HepG2 (cell line): Measurements from ENCODE around the gene MBD3L5. TPM values are rescaled to one million over a fixed set of nuclear protein-coding genes. Genes with fewer than 3 reads are reported as not detected.
"Not testable (repeated sequence)": the region's sequence is repeated elsewhere in the genome, so short reads cannot be mapped to it uniquely, and the experiment has no call there.

Experiments used
- ATAC-seq: fragments of 200-7000 bp; cut with Tn5 transposase; 3 replicates; pipeline ENCODE4 v1.9.1; 2020; ENCODE audit warnings: mild to moderate bottlenecking, moderate library complexity
- Bru-seq: library from RNA; stranded (reverse); fragments of 400-500 nt; gene quantifications from one replicate; lab custom pipeline; 2021; lab: Mats Ljungman, UMichigan
- BruChase-seq, 2 experiments: library from RNA; stranded (reverse); fragments of 400-500 nt; gene quantifications; one replicate each; lab custom pipeline; 2021; lab: Mats Ljungman, UMichigan
- BruUV-seq: library from RNA; stranded (reverse); fragments of 400-500 nt; replicated peaks from 2 replicates; lab custom pipeline; 2021; lab: Mats Ljungman, UMichigan
- CTCF ChIA-PET: fragments of 300-600 bp; formaldehyde crosslinking; extraction: SDS; loops from one replicate; lab custom pipeline; 2021; ENCODE audit warnings: low total read pairs, inconsistent platforms, low intra/inter-chr PET ratio; lab: Yijun Ruan, JAX
- POLR2A ChIA-PET: fragments of 350-600 bp; sonication (Branson Sonifier 250); formaldehyde crosslinking; loops from one replicate; lab custom pipeline; 2020; ENCODE audit warnings: antibody characterized with exemption, inconsistent platforms; lab: Yijun Ruan, JAX
- DNase-seq: peaks from one replicate; pipeline ENCODE4 v3.0.0-alpha.2; 2015; ENCODE audit warnings: low spot score
- FAIRE-seq: peaks from 3 replicates; lab custom pipeline; 2011; peaks lifted over from hg19 to GRCh38; lab: Jason Lieb, UNC
- H2AFZ ChIP-seq: one replicate; pipeline ENCODE4 v1.6.1; 2011; ENCODE audit warnings: low read length, inconsistent platforms
- H3K27ac ChIP-seq: fragments of 300-600 bp; 3 replicates; pipeline ENCODE4 v1.8.0; 2011; ENCODE audit warnings: mixed run types, mild to moderate bottlenecking, mixed read lengths, low read length, inconsistent platforms; ENCODE audit not compliant: insufficient read depth; ENCODE audit errors: extremely low read length
- H3K27me3 ChIP-seq, 2 experiments: fragments of 200-600 bp in 1 of 2; 2 replicates in 1 of 2; 3 replicates in 1 of 2; pipeline versions ENCODE4 v1.6.0 to v1.8.0; 2011; ENCODE audit warnings: low read length in 2 of 2, mild to moderate bottlenecking in 2 of 2, moderate library complexity in 2 of 2, inconsistent platforms in 1 of 2; ENCODE audit not compliant: insufficient read depth in 2 of 2, control insufficient read depth in 1 of 2
- H3K36me3 ChIP-seq, 2 experiments: fragments of 200-600 bp in 1 of 2; replicated peaks in 1 of 2; 2 replicates in 1 of 2; 3 replicates in 1 of 2; pipeline versions ENCODE4 v1.5.1 to v1.8.0; 2011; ENCODE audit warnings: low read length in 2 of 2, inconsistent platforms in 1 of 2; ENCODE audit not compliant: insufficient read depth in 2 of 2, control insufficient read depth in 1 of 2
- H3K4me1 ChIP-seq: 2 replicates; pipeline ENCODE4 v1.5.1; 2012; ENCODE audit warnings: low read length, inconsistent platforms; ENCODE audit not compliant: insufficient read depth
- H3K4me2 ChIP-seq: 2 replicates; pipeline ENCODE4 v1.6.0; 2011; ENCODE audit warnings: low read depth, low read length, inconsistent platforms
- H3K4me3 ChIP-seq, 3 experiments: fragments of 200-600 bp in 1 of 3; sonication (generic), shearing (Covaris generic) in 1 of 3; replicated peaks in 1 of 3; 2 replicates each; pipeline ENCODE4 v1.5.1; 2011 to 2016; ENCODE audit warnings: low read length in 3 of 3, inconsistent platforms in 2 of 3, low read depth in 2 of 3, mild to moderate bottlenecking in 2 of 3, control low read depth in 1 of 3, mixed read lengths in 1 of 3; ENCODE audit not compliant: insufficient read depth in 1 of 3
- H3K79me2 ChIP-seq: one replicate; pipeline ENCODE4 v1.6.1; 2011; ENCODE audit warnings: low read length, inconsistent platforms; ENCODE audit not compliant: insufficient read depth
- H3K9ac ChIP-seq: 2 replicates; pipeline ENCODE4 v1.6.0; 2011; ENCODE audit warnings: mild to moderate bottlenecking, low read depth, low read length, inconsistent platforms; ENCODE audit not compliant: insufficient read depth
- H3K9me3 ChIP-seq: 2 replicates; pipeline ENCODE4 v1.5.1; 2012; ENCODE audit warnings: mild to moderate bottlenecking, low read length
- H4K20me1 ChIP-seq: 2 replicates; pipeline ENCODE4 v1.6.0; 2011; ENCODE audit warnings: inconsistent platforms, mild to moderate bottlenecking, low read length, moderate library complexity; ENCODE audit not compliant: insufficient read depth
- WGBS: methylation state at CpG from one replicate; pipeline ENCODE4 v1.1.6; 2017; ENCODE audit warnings: low lambda C conversion rate; 5-methylcytosine and 5-hydroxymethylcytosine counted together
- in situ Hi-C: cut with HindIII; loops from 2 replicates; pipeline ENCODE4 v1.10.0; 2017; ENCODE audit warnings: low pct_unique_long_range_greater_than_20kb; ENCODE audit not compliant: extremely low pct_ligation_motif_present
- intact Hi-C: fragments of 100-400 bp; cut with micrococcal nuclease; formaldehyde crosslinking; loops from one replicate; pipeline ENCODE4 v1.10.0; 2022; ENCODE audit not compliant: unreplicated experiment
- long read RNA-seq, 2 experiments: library from RNA in 1 of 2; library from polyadenylated mRNA in 1 of 2; stranded (forward) in 1 of 2; unstranded in 1 of 2; transcript quantifications; one replicate each; pipeline ENCODE4 v2.0.0, GENCODE V29; 2019 to 2022
- polyA minus RNA-seq, 3 experiments: library from RNA; depleted of rRNA, polyadenylated mRNA; stranded (reverse); fragments of >200 nt; gene quantifications; 2 replicates each; pipeline ENCODE4 v1.2.3, GENCODE V29; 2011; ENCODE audit warnings: low replicate concordance in 1 of 3
- polyA plus RNA-seq, 8 experiments: library from polyadenylated mRNA; depleted of rRNA in 3 of 8; stranded (reverse) in 7 of 8; unstranded in 1 of 8; fragments of >200 nt; fragmentation: Illumina TruSeq in 4 of 8; extraction: Trizol in 4 of 8; gene quantifications; 2 replicates each; pipeline versions ENCODE4 v1.2.1 to v1.2.3, GENCODE V29; 2011 to 2016; ENCODE audit warnings: low read depth in 4 of 8, missing spikeins in 1 of 8, mixed read lengths in 1 of 8; ENCODE audit not compliant: insufficient read depth in 1 of 8
- total RNA-seq, 5 experiments: library from RNA; depleted of rRNA; stranded (reverse); fragments of >200 nt; fragmentation: Illumina TruSeq; extraction: Trizol; gene quantifications; 2 replicates each; pipeline ENCODE4 v1.2.3, GENCODE V29; 2016; ENCODE audit warnings: low read depth in 1 of 5
- TF ChIP-seq, protein P1 (sequence below): IDR thresholded peaks from 2 replicates; pipeline ENCODE4 v1.6.1; 2012; ENCODE audit warnings: low read length, improper control_type of control experiment

MBD3L5 gene
- total RNA-seq (2016; rRNA removed; fragmentation: Illumina TruSeq; extraction: Trizol) = not detected in 2 replicates
- total RNA-seq (2016; cell fraction: cytosol; rRNA removed; fragmentation: Illumina TruSeq; extraction: Trizol; ENCODE audit: low read depth) = not detected in 2 replicates
- not detected in 2 replicates for total RNA-seq (2016; cell fraction: insoluble cytoplasmic fraction; rRNA removed; fragmentation: Illumina TruSeq; extraction: Trizol)
- total RNA-seq (2016; cell fraction: membrane; rRNA removed; fragmentation: Illumina TruSeq; extraction: Trizol) = not detected in 2 replicates
- not detected in 2 replicates for total RNA-seq (2016; cell fraction: nucleus; rRNA removed; fragmentation: Illumina TruSeq; extraction: Trizol)
- polyA plus RNA-seq (2011; rRNA removed) = not detected in 2 replicates
- not detected in 2 replicates for polyA plus RNA-seq (2011; cell fraction: cytosol; rRNA removed)
- polyA plus RNA-seq (2011; cell fraction: nucleus; rRNA removed) = not detected in 2 replicates
- polyA plus RNA-seq (2012) = not detected in 2 replicates
- not detected in 2 replicates for polyA plus RNA-seq (2016; cell fraction: cytosol; fragmentation: Illumina TruSeq; extraction: Trizol; ENCODE audit: low read depth)
- not detected in 2 replicates for polyA plus RNA-seq (2016; cell fraction: insoluble cytoplasmic fraction; fragmentation: Illumina TruSeq; extraction: Trizol; ENCODE audit: low read depth)
- polyA plus RNA-seq (2016; cell fraction: membrane; fragmentation: Illumina TruSeq; extraction: Trizol; ENCODE audit: low read depth) = not detected in 2 replicates
- polyA plus RNA-seq (2016; cell fraction: nucleus; fragmentation: Illumina TruSeq; extraction: Trizol; ENCODE audit: insufficient read depth, low read depth) = not detected in 2 replicates
- polyA minus RNA-seq (2011; rRNA and poly(A)+ RNA removed; ENCODE audit: low replicate concordance) = not detected in 2 replicates
- polyA minus RNA-seq (2011; cell fraction: cytosol; rRNA and poly(A)+ RNA removed) = not detected in 2 replicates
- not detected in 2 replicates for polyA minus RNA-seq (2011; cell fraction: nucleus; rRNA and poly(A)+ RNA removed)
- Bru-seq, nascent RNA = not detected
- BruChase-seq, experiment 1, labeled RNA remaining after a 6-hour chase = not detected
- not detected for BruChase-seq, experiment 2, labeled RNA remaining after a 2-hour chase
- long read RNA-seq, experiment 1 = 0 reads
- long read RNA-seq, experiment 2 = 0 reads

DNA sequence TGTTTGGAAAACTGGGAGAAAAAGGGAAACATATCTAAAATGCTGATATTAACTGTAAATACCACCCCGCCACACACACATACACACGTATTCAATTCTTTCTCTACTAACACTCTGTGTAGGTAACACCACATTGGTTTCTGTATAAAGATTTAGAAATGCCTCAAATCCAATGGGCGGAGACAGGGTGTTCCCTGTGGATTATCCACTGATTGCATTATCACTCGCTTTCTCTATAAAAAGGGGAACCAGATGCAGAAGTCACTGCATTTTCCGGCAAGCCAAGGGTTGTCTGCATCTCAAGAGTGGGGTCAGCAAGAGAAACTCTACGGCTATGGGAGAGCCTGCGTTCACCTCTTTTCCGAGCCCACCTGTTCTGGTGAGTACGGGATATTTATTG, at the start of gene MBD3L5:
Gene MBD3L5 (plus strand): TSS at position 301 of the 400 bp plus-strand sequence. CDS start 34 bp downstream, at position 335.
- H3K27ac ChIP-seq, BruUV-seq, FAIRE-seq, H3K4me3 ChIP-seq, H2AFZ ChIP-seq, H3K79me2 ChIP-seq, H3K9me3 ChIP-seq, POLR2A ChIA-PET, H4K20me1 ChIP-seq, H3K36me3 ChIP-seq, H3K9ac ChIP-seq, in situ Hi-C loops, H3K4me2 ChIP-seq, H3K27me3 ChIP-seq, intact Hi-C loops, H3K4me1 ChIP-seq, CTCF ChIA-PET, ATAC-seq, DNase-seq: not testable (repeated sequence)
- WGBS = no CpG with 5 or more reads among the region's 9 CpGs

DNA sequence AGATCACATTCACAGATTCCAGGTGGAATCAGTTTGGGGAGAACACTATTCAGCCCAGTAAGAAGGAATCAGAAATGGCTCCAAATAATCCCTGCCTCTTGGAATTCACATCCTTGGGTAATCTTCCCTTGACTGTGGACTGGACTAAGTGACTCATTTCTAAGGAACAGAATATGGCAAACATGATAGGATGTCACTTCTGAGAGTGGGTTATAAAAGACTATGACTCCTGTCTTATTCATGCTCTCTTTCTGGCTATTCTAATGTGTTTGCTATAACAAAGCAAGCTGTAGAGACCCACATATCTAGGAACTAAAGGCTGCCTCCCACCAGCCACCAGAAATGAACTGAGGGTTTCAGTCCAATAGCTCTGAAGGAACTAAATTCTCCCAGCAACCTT, 46.9 kb upstream of the MBD3L5 start:
- POLR2A ChIA-PET = no interaction called here
- Histone ChIP-seq H2AFZ (no peak overlapping the region), H3K79me2 (no peaks in the 10 kb centered on the region), H3K36me3 (no peaks in the 10 kb centered on the region), H3K9ac (no peak overlapping the region), H3K4me1 (no peaks in the 10 kb centered on the region), H4K20me1 (no peaks in the 10 kb centered on the region), H3K27me3 (no peaks in the 10 kb centered on the region), H3K4me3 (no peak overlapping the region), H3K27ac (no peak overlapping the region), H3K9me3 (peaks cover 31% of the 10 kb centered on the region), H3K4me2 (no peak overlapping the region)
- CTCF ChIA-PET = no interaction called here
- in situ Hi-C loops = no loop called here
- FAIRE-seq (no peak), ATAC-seq (no peak), DNase-seq (no peak)
- BruUV-seq = no TSS peak
- intact Hi-C loops = no loop called here
- TF ChIP-seq, protein P1, sequence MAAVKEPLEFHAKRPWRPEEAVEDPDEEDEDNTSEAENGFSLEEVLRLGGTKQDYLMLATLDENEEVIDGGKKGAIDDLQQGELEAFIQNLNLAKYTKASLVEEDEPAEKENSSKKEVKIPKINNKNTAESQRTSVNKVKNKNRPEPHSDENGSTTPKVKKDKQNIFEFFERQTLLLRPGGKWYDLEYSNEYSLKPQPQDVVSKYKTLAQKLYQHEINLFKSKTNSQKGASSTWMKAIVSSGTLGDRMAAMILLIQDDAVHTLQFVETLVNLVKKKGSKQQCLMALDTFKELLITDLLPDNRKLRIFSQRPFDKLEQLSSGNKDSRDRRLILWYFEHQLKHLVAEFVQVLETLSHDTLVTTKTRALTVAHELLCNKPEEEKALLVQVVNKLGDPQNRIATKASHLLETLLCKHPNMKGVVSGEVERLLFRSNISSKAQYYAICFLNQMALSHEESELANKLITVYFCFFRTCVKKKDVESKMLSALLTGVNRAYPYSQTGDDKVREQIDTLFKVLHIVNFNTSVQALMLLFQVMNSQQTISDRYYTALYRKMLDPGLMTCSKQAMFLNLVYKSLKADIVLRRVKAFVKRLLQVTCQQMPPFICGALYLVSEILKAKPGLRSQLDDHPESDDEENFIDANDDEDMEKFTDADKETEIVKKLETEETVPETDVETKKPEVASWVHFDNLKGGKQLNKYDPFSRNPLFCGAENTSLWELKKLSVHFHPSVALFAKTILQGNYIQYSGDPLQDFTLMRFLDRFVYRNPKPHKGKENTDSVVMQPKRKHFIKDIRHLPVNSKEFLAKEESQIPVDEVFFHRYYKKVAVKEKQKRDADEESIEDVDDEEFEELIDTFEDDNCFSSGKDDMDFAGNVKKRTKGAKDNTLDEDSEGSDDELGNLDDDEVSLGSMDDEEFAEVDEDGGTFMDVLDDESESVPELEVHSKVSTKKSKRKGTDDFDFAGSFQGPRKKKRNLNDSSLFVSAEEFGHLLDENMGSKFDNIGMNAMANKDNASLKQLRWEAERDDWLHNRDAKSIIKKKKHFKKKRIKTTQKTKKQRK = no peak
